Measurements from ENCODE around the gene KDM7A. TPM values are rescaled to one million over a fixed set of nuclear protein-coding genes. Genes with fewer than 3 reads are reported as not detected.

Gene KDM7A
- total RNA-seq, 2 donors from 2014 or later, result 5.3 to 9.6 TPM

- Histone ChIP-seq H3K36me3 (replicated peaks in 1 of 2; ENCODE audit: insufficient read depth in 1 of 2, low read depth in 2 of 2) (no peaks in the 10 kb centered on the region), H3K4me3 (no peak overlapping the region), H3K4me1 (peaks cover 45% of the 10 kb centered on the region), H3K27me3 (no peaks in the 10 kb centered on the region), H3K27ac (peak overlapping the region in 3 of 4 donors; percentile 4 to 52 (median 44)), H3K9me3 (no peaks in the 10 kb centered on the region)
- TF ChIP-seq CTCF (IDR thresholded peaks at IDR 0.05) (no peak), POLR2A (IDR thresholded peaks at IDR 0.05) (no peak)
- DNase-seq, result peak in 2 of 4 donors; percentile 27 to 33
- ATAC-seq, result peak; percentile 65
- intact Hi-C loops (cut with DNase I), result no loop called here
- 46 to 54% methylated on average over 5 of the region's 5 CpGs for WGBS, 2 donors
Observed at GRCh38 chr7:140049339-140050024, 127.3 kb downstream of the KDM7A start.

GRCh38 chr7:140048989-140049338 is 127.8 kb downstream of the KDM7A start:
- Histone ChIP-seq H3K4me1 (peaks cover 45% of the 10 kb centered on the region), H3K27me3 (no peaks in the 10 kb centered on the region), H3K27ac (peak overlapping the region in 3 of 4 donors; percentile 4 to 52 (median 44)), H3K36me3 (replicated peaks in 1 of 2; ENCODE audit: insufficient read depth in 1 of 2, low read depth in 2 of 2) (no peaks in the 10 kb centered on the region), H3K9me3 (no peaks in the 10 kb centered on the region), H3K4me3 (no peak overlapping the region)
- ATAC-seq (no peak), DNase-seq (no peak)
- intact Hi-C loops (cut with DNase I), result no loop called here
- no peak for TF ChIP-seq CTCF (IDR thresholded peaks at IDR 0.05)
- no peak for TF ChIP-seq POLR2A (IDR thresholded peaks at IDR 0.05)
- 17 to 43% methylated on average over 1 of the region's 1 CpG for WGBS, 2 donors

GRCh38 chr7:140048138-140048537 is 128.6 kb downstream of the KDM7A start:
- 79 to 91% methylated on average over 4 of the region's 4 CpGs for WGBS, 2 donors
- DNase-seq, result no peak
- ATAC-seq, result no peak
- Histone ChIP-seq H3K27me3 (no peaks in the 10 kb centered on the region), H3K36me3 (replicated peaks in 1 of 2; ENCODE audit: insufficient read depth in 1 of 2, low read depth in 2 of 2) (no peaks in the 10 kb centered on the region), H3K4me3 (no peak overlapping the region), H3K27ac (no peak overlapping the region), H3K9me3 (no peaks in the 10 kb centered on the region), H3K4me1 (peaks cover 45% of the 10 kb centered on the region)
- intact Hi-C loops (cut with DNase I), result no loop called here
- TF ChIP-seq POLR2A (IDR thresholded peaks at IDR 0.05), result no peak
- no peak for TF ChIP-seq CTCF (IDR thresholded peaks at IDR 0.05)

- WGBS, 2 donors, result 77 to 85% methylated on average over 3 of the region's 3 CpGs
- Histone ChIP-seq H3K36me3 (replicated peaks in 1 of 2; ENCODE audit: insufficient read depth in 1 of 2, low read depth in 2 of 2) (no peaks in the 10 kb centered on the region), H3K4me1 (peaks cover 45% of the 10 kb centered on the region), H3K9me3 (no peaks in the 10 kb centered on the region), H3K4me3 (no peak overlapping the region), H3K27ac (no peak overlapping the region), H3K27me3 (no peaks in the 10 kb centered on the region)
- ATAC-seq (no peak), DNase-seq (no peak)
- intact Hi-C loops (cut with DNase I), result no loop called here
- TF ChIP-seq POLR2A (IDR thresholded peaks at IDR 0.05), result no peak
- TF ChIP-seq CTCF (IDR thresholded peaks at IDR 0.05), result no peak
Observed at GRCh38 chr7:140047197-140047596, 129.6 kb downstream of the KDM7A start.

- no peak overlapping the region for H3K27ac ChIP-seq
- ATAC-seq (no peak), DNase-seq (no peak)
- intact Hi-C loops (cut with DNase I), result no loop called here
- H3K27me3 ChIP-seq, result no peaks in the 10 kb centered on the region
- H3K4me3 ChIP-seq, result no peak overlapping the region
- TF ChIP-seq POLR2A (IDR thresholded peaks at IDR 0.05), result no peak
- TF ChIP-seq CTCF (IDR thresholded peaks at IDR 0.05), result no peak
- H3K9me3 ChIP-seq, result no peaks in the 10 kb centered on the region
- no peaks in the 10 kb centered on the region for H3K36me3 ChIP-seq (replicated peaks in 1 of 2; ENCODE audit: insufficient read depth in 1 of 2, low read depth in 2 of 2)
- peaks cover 45% of the 10 kb centered on the region for H3K4me1 ChIP-seq
- 21 to 24% methylated on average over 6 of the region's 6 CpGs for WGBS, 2 donors
Observed at GRCh38 chr7:140045697-140046096, 131.1 kb downstream of the KDM7A start.
